Endothelial cell (in vitro differentiated cells): Measurements from ENCODE around the gene GSTT2. TPM values are rescaled to one million over a fixed set of nuclear protein-coding genes. Genes with fewer than 3 reads are reported as not detected.

Experiments
- DNase-seq: peaks from one replicate; pipeline ENCODE4 v3.0.0; 2021; ENCODE audit warnings: low spot score
- H3K27ac Mint-ChIP-seq: one replicate; pipeline ENCODE4 v1.8.0; 2021; ENCODE audit warnings: mixed read lengths, inconsistent platforms; ENCODE audit not compliant: unreplicated experiment
- H3K27me3 Mint-ChIP-seq: one replicate; pipeline ENCODE4 v1.8.0; 2021; ENCODE audit warnings: mild to moderate bottlenecking, moderate library complexity, mixed read lengths, inconsistent platforms; ENCODE audit not compliant: unreplicated experiment
- H3K36me3 Mint-ChIP-seq: one replicate; pipeline ENCODE4 v1.8.0; 2021; ENCODE audit warnings: mild to moderate bottlenecking, low read depth, mixed read lengths, inconsistent platforms; ENCODE audit not compliant: unreplicated experiment
- H3K4me1 Mint-ChIP-seq: one replicate; pipeline ENCODE4 v1.8.0; 2021; ENCODE audit warnings: mild to moderate bottlenecking, mixed read lengths, inconsistent platforms; ENCODE audit not compliant: unreplicated experiment
- H3K4me3 Mint-ChIP-seq: one replicate; pipeline ENCODE4 v1.8.0; 2021; ENCODE audit warnings: mild to moderate bottlenecking, mixed read lengths, inconsistent platforms; ENCODE audit not compliant: unreplicated experiment
- H3K9me3 Mint-ChIP-seq: one replicate; pipeline ENCODE4 v1.8.0; 2021; ENCODE audit warnings: mixed read lengths, inconsistent platforms; ENCODE audit not compliant: unreplicated experiment
- total RNA-seq: library from RNA; stranded (reverse); fragmentation: NEBNext Ultra II Directional; extraction: Animal tissue kit (Norgen Biotek cat#: 25700); gene quantifications from one replicate; pipeline ENCODE4 v1.2.1, GENCODE V29; 2021; ENCODE audit not compliant: unreplicated experiment
- TF ChIP-seq, protein P1 (sequence below): fragments of 200-600 bp; sonication (generic); IDR thresholded peaks from one replicate; pipeline ENCODE4 v1.5.0; 2021; ENCODE audit warnings: antibody characterized with exemption; ENCODE audit not compliant: unreplicated experiment

Gene GSTT2
- total RNA-seq, 1 donor from 2014 or later, result not detected

DNA sequence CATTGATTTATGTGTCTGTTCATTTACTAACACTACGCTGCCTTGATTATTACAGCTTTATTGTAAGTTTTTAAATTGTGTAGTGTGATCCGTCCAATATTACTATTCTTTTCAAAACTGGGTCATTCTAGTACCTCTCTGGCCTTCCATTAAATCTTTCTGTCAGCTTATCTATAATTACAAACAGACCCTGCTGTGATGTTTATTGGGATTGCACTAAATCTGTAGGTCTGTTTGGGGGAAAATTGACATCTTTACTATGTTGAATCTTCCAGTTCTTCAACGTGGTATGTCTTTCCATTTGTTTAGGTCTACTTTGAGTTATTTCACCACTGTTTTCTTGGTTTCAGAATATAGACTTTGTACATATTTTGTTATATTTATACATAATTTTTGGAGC, 46.8 kb downstream of the GSTT2 start:
- Mint-ChIP-seq H3K36me3 (no peaks in the 10 kb centered on the region), H3K4me1 (no peaks in the 10 kb centered on the region), H3K27me3 (peaks cover 1% of the 10 kb centered on the region), H3K27ac (no peak overlapping the region), H3K9me3 (no peaks in the 10 kb centered on the region), H3K4me3 (no peak overlapping the region)
- DNase-seq, result no peak
- TF ChIP-seq, protein P1, sequence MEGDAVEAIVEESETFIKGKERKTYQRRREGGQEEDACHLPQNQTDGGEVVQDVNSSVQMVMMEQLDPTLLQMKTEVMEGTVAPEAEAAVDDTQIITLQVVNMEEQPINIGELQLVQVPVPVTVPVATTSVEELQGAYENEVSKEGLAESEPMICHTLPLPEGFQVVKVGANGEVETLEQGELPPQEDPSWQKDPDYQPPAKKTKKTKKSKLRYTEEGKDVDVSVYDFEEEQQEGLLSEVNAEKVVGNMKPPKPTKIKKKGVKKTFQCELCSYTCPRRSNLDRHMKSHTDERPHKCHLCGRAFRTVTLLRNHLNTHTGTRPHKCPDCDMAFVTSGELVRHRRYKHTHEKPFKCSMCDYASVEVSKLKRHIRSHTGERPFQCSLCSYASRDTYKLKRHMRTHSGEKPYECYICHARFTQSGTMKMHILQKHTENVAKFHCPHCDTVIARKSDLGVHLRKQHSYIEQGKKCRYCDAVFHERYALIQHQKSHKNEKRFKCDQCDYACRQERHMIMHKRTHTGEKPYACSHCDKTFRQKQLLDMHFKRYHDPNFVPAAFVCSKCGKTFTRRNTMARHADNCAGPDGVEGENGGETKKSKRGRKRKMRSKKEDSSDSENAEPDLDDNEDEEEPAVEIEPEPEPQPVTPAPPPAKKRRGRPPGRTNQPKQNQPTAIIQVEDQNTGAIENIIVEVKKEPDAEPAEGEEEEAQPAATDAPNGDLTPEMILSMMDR, result no peak

DNA sequence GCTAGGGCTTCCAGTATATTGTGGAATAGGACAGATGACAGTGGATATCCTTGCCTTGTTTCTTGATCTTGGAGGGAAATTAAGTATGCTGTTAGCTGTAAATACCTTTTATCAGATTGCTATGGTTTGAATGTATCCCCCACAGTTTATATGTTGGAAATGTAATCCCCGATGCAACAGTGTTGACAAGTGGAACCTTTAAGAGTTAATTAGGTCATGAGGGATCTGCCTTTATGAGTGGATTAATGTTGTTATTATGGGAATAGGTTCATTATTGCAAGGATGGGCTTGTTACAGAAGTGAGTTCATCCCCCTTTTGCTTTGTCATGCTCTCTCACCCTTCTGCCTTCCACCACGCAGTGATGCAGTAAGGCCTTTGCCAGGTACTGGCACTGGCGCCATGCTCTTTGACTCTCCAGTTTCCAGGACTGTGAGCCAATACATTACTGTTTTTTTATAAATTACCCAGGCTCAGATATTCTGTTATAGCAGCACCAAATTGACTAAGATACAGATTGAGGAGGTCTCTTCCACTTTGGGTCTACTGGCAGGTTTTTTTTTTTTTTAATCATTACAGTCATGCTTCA, 47.5 kb downstream of the GSTT2 start:
- TF ChIP-seq, protein P1, result no peak
- no peak overlapping the region for H3K4me3 Mint-ChIP-seq
- no peaks in the 10 kb centered on the region for H3K9me3 Mint-ChIP-seq
- H3K27ac Mint-ChIP-seq, result no peak overlapping the region
- H3K27me3 Mint-ChIP-seq, result peaks cover 1% of the 10 kb centered on the region
- H3K4me1 Mint-ChIP-seq, result peaks cover 4% of the 10 kb centered on the region
- no peak for DNase-seq
- H3K36me3 Mint-ChIP-seq, result no peaks in the 10 kb centered on the region

DNA sequence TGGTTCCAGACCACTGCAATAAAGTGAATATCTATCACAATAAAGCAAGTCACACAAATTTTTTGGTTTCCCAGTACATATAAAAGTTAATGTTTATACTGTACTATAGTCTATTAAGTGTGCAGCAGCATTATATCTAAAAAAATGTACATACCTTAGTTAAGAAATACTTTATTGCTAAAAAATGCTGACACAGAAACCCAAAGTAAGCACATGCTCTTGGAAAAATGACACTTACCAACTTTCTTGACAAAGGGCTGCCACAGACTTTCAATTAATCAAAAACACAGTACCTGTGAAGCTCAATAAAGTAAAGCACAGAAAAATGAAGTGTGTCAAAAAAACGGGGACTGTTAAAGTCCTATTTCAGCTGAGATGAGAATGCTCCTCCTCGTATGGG, 48.1 kb downstream of the GSTT2 start:
- Mint-ChIP-seq H3K27me3 (peaks cover 1% of the 10 kb centered on the region), H3K4me1 (peaks cover 6% of the 10 kb centered on the region), H3K27ac (no peak overlapping the region), H3K9me3 (no peaks in the 10 kb centered on the region), H3K36me3 (no peaks in the 10 kb centered on the region), H3K4me3 (no peak overlapping the region)
- no peak for DNase-seq
- TF ChIP-seq, protein P1, result no peak

DNA sequence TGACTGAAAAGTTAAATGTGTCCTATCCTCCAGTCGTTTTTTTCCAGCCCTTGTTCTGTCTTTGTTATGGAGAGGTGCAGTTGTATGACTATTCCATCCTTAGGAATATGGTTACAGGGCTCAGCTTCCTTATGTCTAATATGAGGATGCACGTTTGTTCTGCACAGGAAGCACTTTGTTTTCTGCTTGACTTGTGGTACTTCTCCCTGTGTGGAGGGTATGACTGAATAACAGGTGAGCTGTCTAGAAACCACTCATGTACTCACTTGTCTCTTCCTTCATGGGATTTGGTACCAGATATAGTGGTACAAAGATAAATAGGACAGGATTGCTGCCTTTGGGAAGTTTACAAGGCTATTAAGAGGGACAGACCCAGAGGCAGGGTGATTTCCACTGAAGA, 48.6 kb downstream of the GSTT2 start:
- no peak for DNase-seq
- no peak overlapping the region for H3K27ac Mint-ChIP-seq
- TF ChIP-seq, protein P1, result no peak
- H3K27me3 Mint-ChIP-seq, result peaks cover 1% of the 10 kb centered on the region
- H3K36me3 Mint-ChIP-seq, result no peaks in the 10 kb centered on the region
- peaks cover 9% of the 10 kb centered on the region for H3K4me1 Mint-ChIP-seq
- H3K9me3 Mint-ChIP-seq, result no peaks in the 10 kb centered on the region
- no peak overlapping the region for H3K4me3 Mint-ChIP-seq

DNA sequence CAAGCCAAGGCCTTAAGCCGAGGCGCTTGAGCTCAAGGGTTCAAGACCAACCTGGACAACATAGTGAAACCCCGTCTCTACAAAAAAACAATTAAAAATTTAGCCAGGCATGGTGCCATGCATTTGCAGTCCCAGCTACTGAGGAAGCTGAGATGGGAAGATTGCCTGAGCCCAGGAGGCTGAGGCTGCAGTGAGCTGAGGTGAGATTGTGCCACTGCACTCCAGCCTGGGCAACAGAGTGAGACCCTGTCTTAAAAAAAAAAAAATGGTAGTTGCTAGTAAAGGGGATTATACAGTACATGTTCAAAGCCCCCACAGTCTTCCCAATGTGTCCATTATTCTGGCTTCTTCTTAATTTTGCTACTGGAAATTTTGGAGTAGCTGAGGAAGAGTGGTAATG, 49.4 kb downstream of the GSTT2 start:
- Mint-ChIP-seq H3K36me3 (no peaks in the 10 kb centered on the region), H3K4me3 (no peak overlapping the region), H3K27me3 (peaks cover 1% of the 10 kb centered on the region), H3K27ac (no peak overlapping the region), H3K9me3 (no peaks in the 10 kb centered on the region), H3K4me1 (peaks cover 14% of the 10 kb centered on the region)
- DNase-seq, result no peak
- TF ChIP-seq, protein P1, result no peak
